ENCODE data around the gene CLDN3.

- TF ChIP-seq CTCF (IDR thresholded peaks at IDR 0.05): no peak
- TF ChIP-seq POLR2A (IDR thresholded peaks at IDR 0.05; ENCODE audit: low read depth): no peak
- TF ChIP-seq POLR2AphosphoS5 (IDR thresholded peaks at IDR 0.05): no peak
- TF ChIP-seq EP300 (IDR thresholded peaks at IDR 0.05): no peak
These were observed 42.9 kb upstream of the CLDN3 start for GRCh38 chr7:73812996-73813395.
